AG08395 (cell line): Measurements from ENCODE around the gene FAM149A.

Source experiments
- DNase-seq: peaks from one replicate; pipeline ENCODE4 v3.0.0; 2012; ENCODE audit warnings: mixed read lengths, low spot score

Gene FAM149A

DNA sequence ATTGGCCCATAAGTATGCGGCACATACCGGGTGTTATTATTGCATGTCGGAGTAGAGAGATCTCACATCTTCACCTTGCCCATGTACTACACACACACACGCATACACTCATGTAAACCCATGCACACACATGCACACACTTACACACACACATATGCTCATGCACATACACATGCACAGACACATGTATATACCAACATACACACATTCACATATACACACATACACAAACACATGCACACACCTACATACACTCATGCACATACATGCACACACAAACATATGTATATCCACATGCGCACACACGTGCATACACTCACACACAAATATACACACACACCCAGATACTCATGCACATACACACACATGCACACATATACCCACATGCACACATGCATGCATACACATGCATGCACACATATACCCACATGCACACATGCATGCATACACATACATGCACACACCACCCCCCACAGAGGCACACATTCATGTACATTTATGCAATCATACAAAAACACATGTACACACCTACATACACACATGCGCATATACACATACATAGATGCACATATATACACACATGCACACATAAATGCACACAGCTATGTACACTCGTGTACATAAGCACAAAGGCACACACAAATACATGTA is 98.1 kb downstream of the FAM149A start:
- DNase-seq, result no peak

DNA sequence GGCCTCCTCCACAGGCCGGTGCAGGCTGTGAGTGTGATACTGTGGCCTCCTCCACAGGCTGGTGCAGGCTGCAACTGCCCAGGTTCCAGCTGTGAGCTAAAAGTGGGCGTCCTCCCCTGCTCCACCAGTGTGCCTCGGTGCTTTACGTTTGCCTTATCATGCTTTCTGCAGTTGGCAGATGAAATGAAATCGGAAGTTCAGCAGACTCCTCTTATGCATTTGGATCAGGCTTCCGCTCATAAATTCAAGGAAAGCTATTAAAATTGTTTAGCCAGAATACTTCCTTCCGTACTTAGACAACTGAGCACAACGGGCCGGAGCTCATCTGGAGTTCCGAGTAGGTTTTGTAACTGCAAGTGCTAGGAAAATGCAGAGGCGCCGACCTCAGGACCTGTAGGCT is 98.9 kb downstream of the FAM149A start:
- DNase-seq, result no peak

GRCh38 chr4:186204103-186204559 is 99.6 kb downstream of the FAM149A start:
- no peak for DNase-seq

DNA sequence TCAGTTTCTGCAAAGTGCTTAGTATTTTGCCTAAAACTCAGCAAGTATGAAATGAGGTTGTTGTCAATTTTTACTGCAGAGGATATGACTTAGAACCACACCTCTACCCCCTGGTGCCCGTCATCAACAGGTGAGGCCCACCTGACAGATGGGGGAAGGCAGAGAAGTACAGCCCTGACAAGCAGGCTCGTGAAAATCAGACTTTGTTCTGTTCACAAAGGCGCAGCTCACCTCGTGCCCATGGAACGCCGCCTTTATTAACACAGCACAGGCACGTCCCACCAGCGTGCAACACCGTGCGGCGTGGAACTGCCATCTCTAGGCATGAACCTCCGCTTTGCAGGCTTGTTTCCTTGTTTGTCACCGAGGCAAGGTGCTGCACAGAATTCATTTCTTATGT is 100.2 kb downstream of the FAM149A start:
- DNase-seq, result no peak

DNA sequence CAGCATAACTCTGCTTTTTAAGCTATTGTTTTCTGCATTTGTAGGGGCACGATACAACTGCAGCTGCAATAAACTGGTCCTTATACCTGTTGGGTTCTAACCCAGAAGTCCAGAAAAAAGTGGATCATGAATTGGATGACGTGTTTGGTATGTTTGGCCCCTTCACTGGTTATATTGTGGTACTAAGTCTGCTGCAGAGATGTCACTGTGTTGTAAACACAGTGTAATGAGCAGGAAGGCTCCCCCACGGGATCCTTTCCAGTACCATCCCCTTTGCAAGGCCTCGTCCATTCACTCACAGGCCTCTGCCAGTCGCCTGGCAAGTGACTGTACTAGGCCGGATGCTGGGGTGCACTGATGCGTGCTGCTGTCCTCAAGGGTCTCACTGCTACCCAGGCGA is 100.7 kb downstream of the FAM149A start:
- DNase-seq, result no peak

- DNase-seq, result no peak
These were observed 112.0 kb downstream of the FAM149A start for GRCh38 chr4:186216465-186217024.

GRCh38 chr4:186217733-186218293 is 113.3 kb downstream of the FAM149A start:
- no peak for DNase-seq

GRCh38 chr4:186221624-186222023 is 117.1 kb downstream of the FAM149A start:
- no peak for DNase-seq
